Stomach (tissue), 4 donors: ENCODE results near the gene PTPRD.

Experiments used
- CTCF ChIP-seq, 7 experiments: fragments of 450-650 bp in 4 of 7; fragments of 200-600 bp in 3 of 7; sonication (generic) in 3 of 7; IDR thresholded peaks; one replicate each; pipeline ENCODE4 v1.5.1; 2016 to 2019; ENCODE audit warnings: antibody characterized with exemption in 7 of 7, control low read depth in 2 of 7, mild to moderate bottlenecking in 1 of 7
- EP300 ChIP-seq: sonication (generic); formaldehyde crosslinking; IDR thresholded peaks from one replicate; pipeline ENCODE4 v1.6.1; 2017; ENCODE audit warnings: antibody characterized with exemption
- POLR2A ChIP-seq, 4 donors: fragments of 450-650 bp; IDR thresholded peaks; one replicate each; pipeline ENCODE4 v1.6.1; 2016; ENCODE audit warnings: antibody characterized with exemption in 4 of 4, control low read depth in 2 of 4, mild to moderate bottlenecking in 1 of 4, moderate library complexity in 1 of 4
- POLR2AphosphoS5 ChIP-seq, 3 donors: sonication (generic); formaldehyde crosslinking; IDR thresholded peaks; one replicate each; pipeline ENCODE4 v1.6.1; 2016; ENCODE audit warnings: antibody characterized with exemption in 3 of 3

GRCh38 chr9:8766096-8766495 lies 1846.7 kb downstream of the PTPRD start:
- TF ChIP-seq CTCF (IDR thresholded peaks at IDR 0.05), result no peak
- TF ChIP-seq POLR2A (IDR thresholded peaks at IDR 0.05), result no peak
- no peak for TF ChIP-seq POLR2AphosphoS5 (IDR thresholded peaks at IDR 0.05)
- no peak for TF ChIP-seq EP300
